Astrocyte (in vitro differentiated cells and primary cell): Measurements from ENCODE around the gene PPP2R5C.

Source experiments
- EZH2 ChIP-seq: IDR thresholded peaks from 2 replicates; pipeline ENCODE4 v1.6.1; 2012; ENCODE audit warnings: mild to moderate bottlenecking, low read length, inconsistent platforms; ENCODE audit not compliant: insufficient read depth
- TF ChIP-seq, protein P1 (sequence below): IDR thresholded peaks from 2 replicates; pipeline ENCODE4 v1.5.1; 2011; ENCODE audit warnings: low read depth, mild to moderate bottlenecking, inconsistent platforms, low read length, moderate library complexity; ENCODE audit not compliant: insufficient read depth

DNA sequence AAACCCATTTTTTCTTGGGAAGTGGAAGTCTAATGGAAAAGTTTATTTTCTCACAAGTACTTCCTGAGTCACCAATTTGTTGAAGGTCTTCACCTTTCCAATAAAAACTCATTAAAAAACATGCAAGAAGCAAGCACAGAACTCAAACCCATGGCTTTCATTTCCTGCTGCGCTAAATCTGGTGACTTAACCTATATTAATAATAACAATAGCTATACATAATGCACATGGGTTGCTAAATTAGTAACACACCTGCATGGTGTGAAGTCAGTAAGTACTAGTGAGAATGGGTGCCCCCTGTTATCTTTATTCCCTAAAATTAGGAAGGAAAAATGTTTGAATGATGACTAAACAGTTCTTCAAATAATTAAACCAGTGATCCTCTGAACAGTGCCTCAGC is 52.3 kb downstream of the PPP2R5C start:
- TF ChIP-seq, protein P1, sequence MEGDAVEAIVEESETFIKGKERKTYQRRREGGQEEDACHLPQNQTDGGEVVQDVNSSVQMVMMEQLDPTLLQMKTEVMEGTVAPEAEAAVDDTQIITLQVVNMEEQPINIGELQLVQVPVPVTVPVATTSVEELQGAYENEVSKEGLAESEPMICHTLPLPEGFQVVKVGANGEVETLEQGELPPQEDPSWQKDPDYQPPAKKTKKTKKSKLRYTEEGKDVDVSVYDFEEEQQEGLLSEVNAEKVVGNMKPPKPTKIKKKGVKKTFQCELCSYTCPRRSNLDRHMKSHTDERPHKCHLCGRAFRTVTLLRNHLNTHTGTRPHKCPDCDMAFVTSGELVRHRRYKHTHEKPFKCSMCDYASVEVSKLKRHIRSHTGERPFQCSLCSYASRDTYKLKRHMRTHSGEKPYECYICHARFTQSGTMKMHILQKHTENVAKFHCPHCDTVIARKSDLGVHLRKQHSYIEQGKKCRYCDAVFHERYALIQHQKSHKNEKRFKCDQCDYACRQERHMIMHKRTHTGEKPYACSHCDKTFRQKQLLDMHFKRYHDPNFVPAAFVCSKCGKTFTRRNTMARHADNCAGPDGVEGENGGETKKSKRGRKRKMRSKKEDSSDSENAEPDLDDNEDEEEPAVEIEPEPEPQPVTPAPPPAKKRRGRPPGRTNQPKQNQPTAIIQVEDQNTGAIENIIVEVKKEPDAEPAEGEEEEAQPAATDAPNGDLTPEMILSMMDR: no peak
- no peak for TF ChIP-seq EZH2
